T-helper 1 cell (primary cell): ENCODE data around the gene GIT1.
"Not testable (repeated sequence)": the region's sequence is repeated elsewhere in the genome, so short reads cannot be mapped to it uniquely, and the experiment has no call there.

Experiments
- DNase-seq, 5 donors: peaks; one replicate each; pipeline ENCODE4 v3.0.0-alpha.2; 2012 to 2020

GIT1 gene

DNA sequence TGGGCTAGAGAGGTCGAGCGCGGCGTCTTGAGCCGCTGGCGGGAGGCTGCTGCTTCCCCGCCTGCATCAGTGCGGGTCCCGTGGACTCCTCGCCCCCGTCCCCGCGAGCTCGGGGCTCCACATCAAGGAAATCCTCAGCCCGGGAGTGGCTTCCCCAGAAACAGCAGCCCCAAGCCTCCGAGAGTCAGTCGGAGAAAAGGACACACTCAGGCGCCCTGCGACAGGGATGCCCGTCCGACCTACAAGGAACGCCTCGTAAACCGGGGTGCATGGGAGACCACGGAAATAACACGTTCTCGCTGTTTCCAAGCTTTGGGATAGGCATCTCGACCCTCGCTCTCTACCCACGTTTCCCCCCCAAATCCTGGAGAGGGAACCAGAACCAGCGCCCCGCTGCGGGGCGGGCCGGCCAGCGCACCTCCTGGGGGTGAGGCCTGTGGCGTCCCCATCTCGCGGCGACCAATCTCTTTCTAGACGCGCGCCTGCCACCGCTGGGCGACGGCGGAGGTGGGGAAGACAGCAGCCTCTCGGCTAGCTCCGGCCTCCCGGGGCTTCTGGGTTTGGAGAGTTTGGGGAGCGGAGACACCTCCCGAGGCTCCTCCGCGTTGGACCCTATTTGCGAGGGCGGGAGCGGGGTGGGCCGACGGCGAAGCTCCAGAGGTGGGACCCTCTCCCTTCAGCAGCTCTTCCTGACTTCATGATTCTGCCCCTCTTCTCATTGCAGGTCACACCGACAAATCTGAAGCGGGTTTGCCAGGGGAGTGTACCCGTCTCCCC lies 21.7 kb downstream of the GIT1 start:
- DNase-seq: peak; percentile 57 to 87 (median 67)

DNA sequence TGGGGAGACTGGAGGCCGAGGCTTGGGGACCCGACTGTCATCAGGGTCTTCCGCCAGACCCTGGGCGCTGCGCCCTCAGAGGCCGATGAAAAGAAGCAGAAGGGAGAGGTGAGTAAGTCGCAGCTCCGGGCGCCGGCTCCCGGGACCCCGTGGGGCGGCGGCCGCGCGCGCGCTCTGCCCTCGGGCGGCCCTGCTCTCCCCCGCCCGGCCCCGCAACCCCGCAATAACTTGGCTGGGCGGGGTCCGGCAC lies 22.2 kb downstream of the GIT1 start:
- DNase-seq: peak in 1 of 5 donors; percentile 26

DNA sequence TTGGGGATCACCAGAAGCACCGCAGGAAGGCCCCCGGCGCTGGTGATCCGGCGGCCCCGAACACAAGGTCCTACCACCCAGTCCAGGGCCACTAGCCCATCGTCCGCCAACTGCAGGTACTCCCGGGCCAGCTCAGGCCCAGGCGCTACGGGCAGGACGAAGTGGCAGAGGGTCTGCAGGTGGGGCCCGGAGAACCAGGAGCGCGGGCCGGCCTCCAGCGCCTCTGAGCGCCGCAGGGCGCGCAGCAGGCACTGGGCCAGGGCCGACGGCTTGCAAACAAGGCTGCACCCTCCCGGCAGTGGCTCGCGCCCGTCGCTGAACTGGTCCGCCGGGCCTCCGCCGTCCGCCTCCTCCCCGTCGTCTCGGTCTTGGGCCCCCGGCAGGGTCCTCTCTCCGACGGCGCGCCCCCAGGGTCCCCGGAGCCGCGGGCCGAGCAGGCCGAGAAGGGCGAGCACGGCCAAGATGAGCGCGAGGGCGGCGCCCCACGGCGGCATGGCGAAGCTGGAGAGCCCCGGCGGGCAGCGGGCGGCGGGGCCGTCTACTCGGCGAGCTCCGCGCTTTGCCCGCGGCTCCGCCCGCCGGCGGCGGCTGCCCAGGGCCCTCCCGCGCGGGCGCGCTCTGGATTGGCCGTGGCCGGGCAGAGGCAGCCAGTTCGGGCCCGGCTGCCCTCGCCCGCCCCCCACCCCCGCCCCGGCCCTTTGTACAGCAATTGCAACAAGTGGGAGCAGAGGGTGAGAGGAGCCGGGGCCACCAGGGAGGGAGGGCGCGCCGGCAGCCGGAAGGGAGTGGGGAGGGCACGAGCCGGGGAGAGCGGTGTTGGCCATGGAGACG lies 22.8 kb downstream of the GIT1 start, which contains the start of gene ABHD15:
ABHD15 (minus strand) TSS at position 565 of the 831 bp plus-strand sequence; CDS start at position 494, 71 bp downstream.
- peak in 4 of 5 donors; percentile 42 to 71 (median 54) for DNase-seq

DNA sequence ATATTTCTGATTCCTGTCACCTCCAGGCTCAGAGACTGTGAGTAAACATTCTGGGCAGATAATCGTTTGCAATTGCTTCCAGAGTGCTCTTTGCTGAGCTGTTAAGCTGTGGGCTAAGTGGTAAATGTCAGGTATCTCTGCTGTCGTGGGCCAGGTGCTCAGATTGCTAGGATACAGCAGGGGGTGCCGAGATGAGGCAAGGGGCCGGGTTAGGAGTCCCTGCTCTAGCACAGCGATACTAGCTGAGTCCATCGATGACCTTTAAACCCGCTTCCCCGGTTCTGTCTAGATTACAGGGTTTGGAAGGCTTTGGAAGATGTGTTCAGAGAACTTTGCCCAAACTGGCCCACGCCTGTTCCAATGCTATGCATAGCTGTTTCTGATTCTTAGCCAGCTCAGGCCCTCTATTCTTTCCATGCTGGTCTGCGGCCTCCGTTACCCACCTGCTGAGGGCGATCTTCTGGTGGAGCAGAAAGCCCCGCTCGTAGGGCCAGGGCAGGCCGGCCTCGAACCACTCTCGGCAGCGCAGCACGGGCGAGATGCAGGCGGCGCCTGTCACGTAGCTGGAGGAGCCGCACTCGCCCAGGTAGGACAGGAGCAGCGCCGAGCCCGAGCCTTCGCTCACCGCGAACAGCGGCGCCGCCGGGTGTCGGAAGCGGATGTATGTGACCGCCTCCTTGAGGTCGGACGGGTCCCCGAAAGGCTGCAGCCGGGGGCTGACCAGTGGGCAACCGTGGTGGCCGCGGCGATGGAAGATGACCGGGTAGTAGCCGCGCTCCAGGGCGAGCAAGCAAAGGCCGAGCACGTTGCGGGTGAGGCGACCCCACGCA lies 23.6 kb downstream of the GIT1 start:
- peak in 3 of 5 donors; percentile 40 to 76 (median 46) for DNase-seq

DNA sequence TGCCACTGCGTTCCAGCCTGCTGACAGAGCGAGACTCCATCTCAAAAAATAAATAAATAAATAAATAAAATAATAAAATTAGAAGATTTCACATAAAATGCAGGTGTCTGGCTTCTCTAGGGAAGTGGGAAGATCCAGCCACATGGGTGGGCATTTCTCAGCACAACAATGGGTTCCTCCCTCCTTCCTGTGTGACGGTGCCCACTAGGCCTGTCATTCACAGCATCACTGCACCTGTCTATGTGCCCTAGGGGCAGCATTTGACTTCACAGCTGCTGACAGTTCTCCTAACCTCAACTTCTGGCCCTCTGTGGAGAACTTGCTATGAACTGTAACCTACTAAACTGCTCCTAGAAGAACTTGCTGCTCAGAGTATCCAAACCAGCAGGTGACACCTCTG lies 25.6 kb downstream of the GIT1 start:
- DNase-seq: no peak

DNA sequence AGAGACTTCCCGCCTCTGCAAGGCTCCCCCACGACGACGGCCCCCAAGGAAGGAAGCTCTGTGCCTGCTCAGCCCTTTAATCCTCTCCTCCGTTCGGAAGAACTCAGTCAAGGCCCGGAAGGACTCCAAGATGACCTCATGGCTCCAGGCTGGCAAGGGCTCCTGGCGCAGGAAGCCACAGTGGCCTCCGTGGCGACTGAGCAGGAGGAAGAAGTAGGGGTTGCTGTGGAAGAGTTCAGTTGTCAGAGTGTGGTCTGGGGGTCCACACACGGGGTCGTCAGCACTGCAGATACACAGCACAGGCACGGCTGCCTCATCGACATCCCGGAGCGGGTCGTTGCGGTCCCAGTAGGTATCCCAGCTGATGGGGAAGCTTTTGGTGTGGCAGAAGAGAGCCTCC lies 26.8 kb downstream of the GIT1 start:
- DNase-seq: no peak

DNA sequence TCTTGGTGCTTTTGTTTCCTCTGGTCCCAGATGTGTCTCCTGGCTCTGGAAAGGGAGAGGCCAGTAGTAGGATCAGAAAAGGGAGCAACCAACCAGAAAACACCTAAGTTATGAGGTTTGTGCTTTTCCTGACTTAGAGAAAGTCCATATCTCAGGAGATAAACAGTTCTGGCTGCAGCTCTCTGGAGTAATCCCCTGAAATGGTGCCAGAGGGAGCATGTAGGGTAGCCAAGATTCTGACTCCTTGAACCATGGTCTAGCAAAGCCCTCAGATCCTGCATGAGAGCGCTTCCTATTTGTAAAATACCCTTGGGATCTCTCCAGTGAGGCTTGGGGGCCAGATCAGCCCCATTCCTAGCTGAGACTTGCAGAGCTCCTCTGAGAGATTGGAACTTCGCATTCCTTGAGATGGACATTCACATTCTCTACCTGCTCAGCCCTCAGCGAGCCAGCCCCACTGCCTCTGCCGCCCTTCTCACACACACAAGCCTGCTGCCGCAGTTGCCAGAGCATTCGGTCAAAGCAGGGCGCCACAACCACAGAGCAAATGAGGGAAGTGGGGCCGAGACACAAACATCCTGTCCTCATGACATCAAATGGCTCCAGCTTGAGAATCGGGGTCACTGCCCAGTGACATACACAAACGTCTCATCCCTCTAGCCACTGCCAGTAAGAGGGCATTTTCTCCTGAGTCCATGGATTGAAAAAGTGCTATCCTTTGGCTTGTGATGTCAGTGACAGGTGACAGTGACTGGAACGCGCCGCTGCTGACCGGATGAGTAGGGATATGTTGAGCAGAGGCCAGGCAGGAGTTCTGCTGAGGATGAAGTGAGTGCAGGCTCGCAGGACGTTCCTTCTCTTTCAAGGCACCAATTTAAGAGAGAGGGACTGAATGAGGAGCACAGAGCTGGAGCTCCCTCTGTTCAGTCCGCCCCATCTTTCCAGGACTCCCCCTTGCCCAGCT lies 27.6 kb downstream of the GIT1 start:
- no peak for DNase-seq

DNA sequence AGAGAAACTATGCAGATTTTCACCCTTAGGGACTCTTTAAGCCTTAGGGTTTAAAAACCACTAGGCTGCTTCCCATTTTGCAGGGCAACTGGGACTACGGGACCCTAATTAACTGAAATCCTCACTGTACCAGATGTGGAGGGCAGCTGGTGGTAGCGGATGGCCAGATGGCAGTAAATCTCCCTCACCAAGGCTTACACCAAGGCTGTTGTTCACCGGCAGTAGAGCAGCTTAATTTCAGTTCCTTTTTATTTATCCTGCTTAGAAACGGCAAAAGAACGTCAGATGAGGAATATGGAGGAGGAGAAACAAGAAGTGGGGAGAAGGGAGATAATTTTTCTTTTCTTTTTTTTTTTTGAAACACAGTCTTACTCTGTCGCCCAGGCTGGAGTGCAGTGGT lies 29.1 kb downstream of the GIT1 start:
- no peak for DNase-seq

DNA sequence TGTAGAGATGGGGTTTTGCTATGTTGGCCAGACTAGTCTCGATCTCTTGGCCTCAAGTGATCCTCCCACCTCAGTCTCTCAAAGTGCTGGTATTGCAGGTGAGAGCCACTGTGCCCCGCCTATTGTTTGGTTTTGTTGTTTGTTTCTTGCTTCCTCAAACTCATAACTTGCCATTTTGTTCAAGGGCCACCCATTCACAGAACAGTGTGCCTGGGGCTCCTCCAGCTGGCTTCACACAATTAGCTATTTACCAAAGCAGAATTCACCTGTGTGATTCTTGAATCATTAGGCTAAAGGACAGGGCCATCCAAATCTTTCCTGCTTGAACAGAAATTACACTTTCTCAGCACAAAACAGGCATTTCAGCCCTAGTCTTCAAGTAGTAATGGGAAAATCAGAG lies 29.8 kb downstream of the GIT1 start:
- DNase-seq: no peak

DNA sequence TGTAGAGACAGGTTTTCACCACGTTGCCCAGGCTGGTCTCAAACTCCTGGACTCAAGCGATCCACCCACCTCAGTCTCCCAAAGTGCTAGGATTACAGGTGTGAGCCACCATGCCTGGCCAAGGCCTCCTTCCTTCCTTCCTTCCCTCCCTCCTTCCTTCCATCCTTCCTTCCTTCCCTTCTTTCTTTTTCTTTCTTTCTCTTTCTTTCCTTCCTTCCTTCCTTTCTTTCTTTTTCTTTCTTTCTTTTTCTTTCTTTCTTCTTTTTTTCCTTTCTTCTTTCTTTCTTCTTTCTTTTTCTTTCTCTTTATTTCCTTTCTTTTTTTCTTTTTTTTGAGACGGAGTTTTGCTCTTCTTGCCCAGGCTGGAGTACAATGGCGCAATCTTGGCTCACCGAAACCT lies 31.3 kb downstream of the GIT1 start:
- DNase-seq: not testable (repeated sequence)

DNA sequence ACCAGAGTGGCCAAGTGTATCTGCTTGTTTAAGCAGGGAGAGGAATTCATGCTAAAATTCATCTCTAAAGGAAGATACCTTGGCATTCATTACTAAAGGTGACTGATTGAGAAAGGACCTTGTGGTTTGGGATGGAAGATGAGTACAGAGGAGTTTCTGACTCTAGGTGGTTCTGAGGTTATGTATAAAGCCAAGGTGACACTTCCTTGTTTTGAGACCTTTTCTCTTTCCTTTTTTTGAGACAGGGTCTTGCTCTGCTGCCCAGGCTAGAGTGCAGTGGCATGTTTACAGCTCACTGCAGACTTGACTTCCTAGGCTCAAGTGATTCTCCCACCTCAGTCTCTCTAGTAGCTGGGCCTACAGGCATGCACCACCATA lies 31.7 kb downstream of the GIT1 start:
- DNase-seq: no peak

DNA sequence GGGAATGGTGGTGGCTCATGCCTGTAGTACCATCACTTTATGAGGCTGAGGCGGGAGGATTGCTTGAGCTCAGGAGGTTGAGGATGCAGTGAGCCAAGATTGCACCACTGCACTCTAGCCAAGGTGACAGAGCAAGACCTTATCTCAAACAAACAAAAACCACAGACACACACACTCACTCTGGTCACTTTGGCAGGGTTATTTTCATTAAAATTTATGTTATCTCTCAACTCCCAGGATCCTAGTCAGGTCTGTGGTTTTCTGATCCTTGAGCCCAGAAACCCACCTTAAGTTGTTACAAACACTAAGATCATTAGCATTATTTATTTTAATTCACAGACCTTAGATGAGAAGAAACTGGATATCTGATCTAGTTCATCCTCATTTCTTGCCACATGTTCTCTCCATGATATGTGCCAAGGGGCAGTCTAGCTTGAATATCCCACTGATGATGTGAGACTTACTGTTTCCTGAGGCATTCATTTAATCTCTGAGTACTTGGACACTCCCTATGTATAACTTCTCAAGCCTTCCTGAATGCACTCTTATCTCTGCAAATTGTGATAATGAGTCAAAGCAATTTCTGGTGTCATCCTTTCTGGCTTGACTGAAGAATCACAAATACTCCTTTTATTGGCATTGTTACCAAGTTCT lies 32.2 kb downstream of the GIT1 start:
- no peak for DNase-seq

DNA sequence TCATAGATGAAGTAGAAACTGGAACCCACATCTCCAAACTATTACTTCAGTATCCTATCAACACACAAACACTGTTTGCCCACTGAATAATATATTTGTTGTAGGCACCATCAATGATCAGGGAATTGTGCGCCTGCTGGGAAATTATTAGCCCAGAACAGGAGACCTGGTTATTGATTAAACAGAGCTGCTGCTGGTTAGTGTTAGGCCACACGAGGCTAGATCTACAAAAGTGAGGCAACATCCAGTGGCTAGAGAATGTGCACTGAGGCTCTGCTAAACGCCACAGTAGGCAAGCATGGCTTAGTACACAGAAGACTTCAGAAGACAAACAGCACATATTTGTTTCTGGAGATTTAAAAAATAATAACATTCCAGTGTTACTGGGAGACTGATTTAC lies 33.6 kb downstream of the GIT1 start:
- no peak for DNase-seq

DNA sequence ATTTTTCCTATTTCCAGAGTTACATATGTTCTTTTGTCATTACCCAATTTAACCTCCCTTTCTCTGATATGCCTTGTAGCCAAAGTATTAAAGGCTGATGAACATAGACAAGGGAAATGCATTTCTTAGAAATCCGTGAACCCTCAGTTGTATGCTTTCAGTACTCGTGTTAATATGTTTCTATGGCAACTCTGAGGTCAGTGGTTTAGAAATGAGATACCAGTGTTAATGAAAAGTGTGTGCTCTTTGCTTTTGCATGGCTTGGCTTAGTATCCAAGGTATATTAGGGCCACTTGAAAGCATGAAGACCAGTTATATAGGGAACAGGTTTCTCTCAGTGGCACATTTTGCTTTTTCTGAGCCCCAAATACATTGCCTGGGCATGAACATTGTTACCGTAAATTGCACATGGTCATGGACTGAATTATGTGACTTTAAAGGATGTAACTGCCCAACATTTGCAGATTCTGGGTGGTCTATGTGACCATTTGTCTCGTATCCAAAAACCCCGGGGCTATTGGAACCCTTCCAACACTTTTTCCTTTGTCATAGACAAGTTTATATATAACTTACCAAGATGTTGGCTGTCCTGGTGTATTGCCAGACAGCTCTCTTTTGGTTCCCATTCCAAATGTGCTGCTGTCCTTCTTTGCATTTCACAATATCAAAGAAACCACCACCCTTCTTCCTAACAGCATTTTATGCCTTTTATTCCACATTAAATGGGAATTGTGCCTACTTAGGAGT lies 40.1 kb downstream of the GIT1 start:
- peak in 1 of 5 donors; percentile 44 for DNase-seq

DNA sequence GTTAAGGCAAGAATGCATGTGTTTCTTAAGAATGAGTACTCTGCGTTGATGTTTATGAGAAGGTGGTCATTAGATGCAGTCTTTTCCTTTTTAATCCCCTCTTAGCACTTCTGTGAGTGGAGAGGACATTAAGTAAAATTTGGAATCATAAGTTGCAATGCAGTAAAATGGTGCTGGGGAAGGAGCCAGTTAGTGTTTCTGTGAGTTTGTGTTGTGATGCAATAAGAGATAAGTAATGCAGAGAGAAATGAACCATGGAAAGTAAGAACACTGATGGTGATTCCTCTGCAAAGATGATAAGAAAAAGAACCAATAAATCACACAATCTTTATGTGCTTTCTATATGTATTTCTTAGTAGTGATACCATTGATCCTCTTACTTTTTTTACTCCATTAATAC lies 42.6 kb downstream of the GIT1 start:
- no peak for DNase-seq

DNA sequence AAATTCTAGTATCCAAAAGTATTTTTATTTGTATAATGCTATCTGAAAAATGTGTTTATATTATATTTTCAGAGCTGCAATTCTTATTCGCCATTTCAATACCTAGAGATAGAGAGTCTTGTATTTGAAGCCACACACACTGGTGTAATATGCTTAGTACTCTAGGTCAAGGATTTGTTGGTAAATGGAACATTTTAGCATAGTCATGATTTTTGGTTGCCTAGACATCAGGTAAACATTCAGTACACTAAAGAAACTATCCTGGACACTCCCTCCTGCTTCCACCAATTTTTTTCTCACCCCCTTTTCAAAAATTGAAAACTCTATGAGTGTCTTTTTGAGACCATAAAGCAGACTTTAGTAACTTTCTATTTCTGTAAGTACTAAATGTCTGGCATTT lies 43.4 kb downstream of the GIT1 start:
- no peak for DNase-seq

DNA sequence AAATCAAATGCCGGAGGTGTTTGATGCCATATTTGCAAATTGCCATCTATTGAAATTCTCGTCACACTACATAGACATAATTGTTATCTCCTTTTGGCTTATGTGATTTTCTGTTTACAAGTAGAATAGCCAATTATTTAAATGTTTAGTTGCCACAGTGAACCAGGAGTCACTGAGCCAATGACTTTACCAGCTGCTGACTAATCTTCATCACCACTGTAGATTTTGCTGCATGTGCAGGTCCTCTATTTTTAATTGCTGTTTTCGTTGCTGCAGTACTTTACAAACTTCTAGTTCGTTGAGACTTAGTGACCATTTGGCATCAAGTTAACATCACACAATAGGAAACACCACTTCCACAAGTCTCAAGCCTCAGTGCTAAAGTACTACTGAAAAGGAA lies 45.4 kb downstream of the GIT1 start:
- DNase-seq: no peak

DNA sequence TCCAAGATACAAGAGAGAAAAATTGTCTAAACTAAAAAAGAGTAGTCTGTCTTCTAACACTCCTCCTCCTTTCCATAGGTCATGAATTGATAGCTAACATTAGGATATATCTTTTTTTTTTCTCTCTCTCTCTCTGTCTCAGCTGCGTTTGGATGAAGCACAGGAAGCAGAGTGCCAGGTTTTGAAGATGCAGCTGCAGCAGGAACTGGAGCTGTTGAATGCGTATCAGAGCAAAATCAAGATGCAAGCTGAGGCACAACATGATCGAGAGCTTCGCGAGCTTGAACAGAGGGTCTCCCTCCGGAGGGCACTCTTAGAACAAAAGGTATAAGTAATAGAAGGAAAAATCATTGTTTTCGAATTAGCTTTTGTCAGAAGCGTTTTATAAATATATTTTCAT lies 55.5 kb downstream of the GIT1 start:
- DNase-seq: no peak

DNA sequence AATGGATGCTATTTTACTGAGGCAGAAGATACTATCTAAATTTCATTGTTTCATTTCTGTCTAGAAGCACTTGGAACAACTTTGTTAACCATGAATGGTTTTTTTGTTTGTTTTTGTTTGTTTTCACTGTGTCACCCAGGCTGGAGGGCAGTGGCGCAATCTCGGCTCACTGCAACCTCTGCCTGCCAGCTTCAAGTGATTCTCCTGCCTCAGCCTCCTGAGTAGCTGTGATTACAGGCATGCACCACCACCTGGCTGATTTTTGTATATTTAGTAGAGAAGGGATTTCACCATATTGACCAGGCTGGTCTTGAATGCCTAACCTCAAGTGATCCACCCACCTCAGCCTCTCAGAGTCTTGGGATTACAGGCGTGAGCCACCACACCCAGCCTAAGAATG lies 63.1 kb downstream of the GIT1 start:
- DNase-seq: no peak

DNA sequence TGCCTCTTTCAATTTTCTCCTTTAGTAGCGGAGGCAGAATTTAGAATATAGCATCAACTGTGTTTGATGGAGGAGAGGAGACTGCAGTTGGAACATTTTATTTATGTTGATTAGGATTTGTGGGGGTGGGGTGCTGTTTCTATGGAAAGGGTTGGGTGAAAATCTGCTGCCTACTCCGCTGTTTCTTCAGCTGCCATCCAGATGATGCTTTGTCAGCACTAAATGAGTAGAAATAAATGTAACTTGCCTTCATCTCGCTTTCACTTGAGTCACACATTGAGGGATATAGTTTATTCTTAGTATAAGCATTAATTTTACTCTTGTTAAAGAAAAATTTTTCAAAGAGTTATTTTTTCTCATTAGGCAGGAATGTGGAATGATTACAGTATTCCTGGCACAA lies 64.8 kb downstream of the GIT1 start:
- DNase-seq: no peak
